Osteoblast (primary cell): Measurements from ENCODE around the gene RHBDF2. TPM values are rescaled to one million over a fixed set of nuclear protein-coding genes. Genes with fewer than 3 reads are reported as not detected.

ENCODE experiments used
- DNase-seq: peaks from one replicate; pipeline ENCODE4 v3.0.0; 2011; ENCODE audit warnings: low spot score, mixed read lengths; ENCODE audit not compliant: insufficient read length; ENCODE audit errors: missing footprints
- H2AFZ ChIP-seq: 2 replicates; pipeline ENCODE4 v1.6.0; 2011; ENCODE audit warnings: mild to moderate bottlenecking, low read length
- H3K27ac ChIP-seq: 2 replicates; pipeline ENCODE4 v1.5.1; 2011; ENCODE audit warnings: mild to moderate bottlenecking, low read depth, low read length, moderate library complexity
- H3K27me3 ChIP-seq: 2 replicates; pipeline ENCODE4 v1.6.0; 2012; ENCODE audit warnings: mild to moderate bottlenecking, control low read depth, inconsistent platforms, low read length, moderate library complexity; ENCODE audit not compliant: insufficient read depth
- H3K36me3 ChIP-seq: 2 replicates; pipeline ENCODE4 v1.5.1; 2011; ENCODE audit warnings: mild to moderate bottlenecking, low read length, control low read depth, moderate library complexity; ENCODE audit not compliant: insufficient read depth
- H3K4me1 ChIP-seq: 2 replicates; pipeline ENCODE4 v1.5.1; 2011; ENCODE audit warnings: mild to moderate bottlenecking, low read length, control low read depth, moderate library complexity; ENCODE audit not compliant: insufficient read depth
- H3K4me2 ChIP-seq: 2 replicates; pipeline ENCODE4 v1.6.0; 2011; ENCODE audit warnings: mild to moderate bottlenecking, low read length; ENCODE audit not compliant: insufficient read depth
- H3K4me3 ChIP-seq: fragments of 200-600 bp; sonication (generic); 3 replicates; pipeline ENCODE4 v1.5.1; 2012; ENCODE audit warnings: mild to moderate bottlenecking, low read length, inconsistent platforms; ENCODE audit not compliant: insufficient read depth
- H3K79me2 ChIP-seq: 2 replicates; pipeline ENCODE4 v1.6.0; 2012; ENCODE audit warnings: mild to moderate bottlenecking, low read length, control low read depth, inconsistent platforms; ENCODE audit not compliant: insufficient read depth
- H3K9me3 ChIP-seq: 2 replicates; pipeline ENCODE4 v1.5.1; 2011; ENCODE audit warnings: low read depth, low read length, control low read depth
- H4K20me1 ChIP-seq: 2 replicates; pipeline ENCODE4 v1.6.0; 2012; ENCODE audit warnings: mild to moderate bottlenecking, low read length, control low read depth; ENCODE audit not compliant: insufficient read depth
- total RNA-seq: library from RNA; depleted of rRNA; stranded (reverse); fragments of >200 nt; gene quantifications from 2 replicates; pipeline ENCODE4 v1.2.3, GENCODE V29; 2012
- TF ChIP-seq, protein P1 (sequence below): IDR thresholded peaks from 2 replicates; pipeline ENCODE4 v1.5.1; 2011; ENCODE audit warnings: mild to moderate bottlenecking, low read depth, low read length, moderate library complexity; ENCODE audit errors: extremely low read depth

RHBDF2 gene
- total RNA-seq, 1 donor: 8.3 TPM

DNA sequence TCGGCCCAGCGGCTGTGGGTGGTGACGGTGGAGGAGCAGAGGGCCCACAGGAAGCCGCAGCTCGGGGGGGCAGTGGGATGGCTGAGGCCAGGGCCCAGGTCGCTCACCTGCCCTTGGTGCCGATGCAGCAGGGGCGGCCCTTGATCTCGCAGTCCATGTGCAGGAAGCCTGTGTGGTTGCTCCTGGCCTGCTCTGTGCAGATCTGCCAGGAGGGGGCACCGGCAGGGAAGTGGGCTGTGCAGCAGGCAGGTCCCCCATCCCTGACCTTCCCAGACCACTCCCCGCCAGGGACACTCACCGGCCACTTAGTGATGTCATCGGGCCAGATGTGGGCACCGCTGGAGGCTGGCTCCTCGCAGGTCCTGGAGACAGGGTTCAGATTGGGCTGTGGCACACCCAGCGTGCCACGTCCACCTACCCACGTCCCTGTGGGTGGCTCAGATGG lies 27.7 kb downstream of the RHBDF2 start:
- Histone ChIP-seq H3K9me3 (no peaks in the 10 kb centered on the region), H3K79me2 (no peaks in the 10 kb centered on the region), H3K4me3 (no peak overlapping the region), H3K36me3 (no peaks in the 10 kb centered on the region), H2AFZ (no peak overlapping the region), H4K20me1 (no peaks in the 10 kb centered on the region), H3K4me1 (no peaks in the 10 kb centered on the region), H3K27ac (no peak overlapping the region), H3K27me3 (no peaks in the 10 kb centered on the region), H3K4me2 (no peak overlapping the region)
- TF ChIP-seq, protein P1, sequence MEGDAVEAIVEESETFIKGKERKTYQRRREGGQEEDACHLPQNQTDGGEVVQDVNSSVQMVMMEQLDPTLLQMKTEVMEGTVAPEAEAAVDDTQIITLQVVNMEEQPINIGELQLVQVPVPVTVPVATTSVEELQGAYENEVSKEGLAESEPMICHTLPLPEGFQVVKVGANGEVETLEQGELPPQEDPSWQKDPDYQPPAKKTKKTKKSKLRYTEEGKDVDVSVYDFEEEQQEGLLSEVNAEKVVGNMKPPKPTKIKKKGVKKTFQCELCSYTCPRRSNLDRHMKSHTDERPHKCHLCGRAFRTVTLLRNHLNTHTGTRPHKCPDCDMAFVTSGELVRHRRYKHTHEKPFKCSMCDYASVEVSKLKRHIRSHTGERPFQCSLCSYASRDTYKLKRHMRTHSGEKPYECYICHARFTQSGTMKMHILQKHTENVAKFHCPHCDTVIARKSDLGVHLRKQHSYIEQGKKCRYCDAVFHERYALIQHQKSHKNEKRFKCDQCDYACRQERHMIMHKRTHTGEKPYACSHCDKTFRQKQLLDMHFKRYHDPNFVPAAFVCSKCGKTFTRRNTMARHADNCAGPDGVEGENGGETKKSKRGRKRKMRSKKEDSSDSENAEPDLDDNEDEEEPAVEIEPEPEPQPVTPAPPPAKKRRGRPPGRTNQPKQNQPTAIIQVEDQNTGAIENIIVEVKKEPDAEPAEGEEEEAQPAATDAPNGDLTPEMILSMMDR: peak; percentile 34
- DNase-seq: peak; percentile 94

DNA sequence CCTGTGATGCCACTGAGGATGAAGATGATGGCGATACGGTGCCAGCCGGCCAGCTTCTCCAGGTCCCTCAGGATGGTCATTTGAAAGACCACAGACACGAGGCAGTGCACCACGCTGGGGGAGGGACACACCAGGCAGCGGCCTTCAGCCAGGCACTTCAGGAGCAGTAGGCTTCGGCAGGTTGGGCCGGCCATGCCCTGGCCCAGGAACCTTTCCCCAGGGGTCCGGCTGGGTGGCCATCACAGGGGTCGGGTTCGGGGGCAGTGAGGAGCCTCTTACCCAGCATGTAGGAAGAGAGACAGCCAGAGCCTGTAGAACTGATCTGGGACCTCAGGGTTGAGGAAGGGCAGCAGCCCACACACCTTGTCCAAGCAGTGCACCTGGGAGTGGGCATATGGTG lies 28.5 kb downstream of the RHBDF2 start:
- Histone ChIP-seq H3K27me3 (no peaks in the 10 kb centered on the region), H3K36me3 (no peaks in the 10 kb centered on the region), H2AFZ (no peak overlapping the region), H3K4me2 (no peak overlapping the region), H3K9me3 (no peaks in the 10 kb centered on the region), H3K79me2 (no peaks in the 10 kb centered on the region), H3K4me1 (no peaks in the 10 kb centered on the region), H3K27ac (no peak overlapping the region), H4K20me1 (no peaks in the 10 kb centered on the region), H3K4me3 (no peak overlapping the region)
- TF ChIP-seq, protein P1: no peak
- no peak for DNase-seq

DNA sequence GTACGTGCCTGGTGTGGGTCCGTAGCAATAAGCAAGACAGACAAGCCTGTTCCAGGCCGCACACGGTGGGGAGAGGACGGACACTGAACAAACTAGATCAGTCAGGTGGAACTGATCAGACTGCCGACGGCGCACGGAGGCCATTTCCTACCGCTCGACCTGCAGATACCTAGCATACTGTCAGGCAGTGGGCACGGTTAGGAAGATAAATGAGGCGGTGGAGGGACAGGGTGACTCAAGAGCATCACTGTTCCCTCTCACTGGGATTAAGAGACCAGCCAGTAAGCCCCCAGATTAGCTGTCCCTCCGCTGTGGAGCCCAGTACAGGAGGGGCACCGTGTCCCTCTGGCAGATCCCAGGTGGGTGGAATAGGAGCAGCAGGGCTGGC lies 29.0 kb downstream of the RHBDF2 start:
- no peak overlapping the region for H3K27ac ChIP-seq
- TF ChIP-seq, protein P1: no peak
- H3K36me3 ChIP-seq: no peaks in the 10 kb centered on the region
- no peaks in the 10 kb centered on the region for H4K20me1 ChIP-seq
- H3K4me2 ChIP-seq: no peak overlapping the region
- no peaks in the 10 kb centered on the region for H3K4me1 ChIP-seq
- no peak overlapping the region for H3K4me3 ChIP-seq
- H3K27me3 ChIP-seq: no peaks in the 10 kb centered on the region
- DNase-seq: no peak
- H3K9me3 ChIP-seq: no peaks in the 10 kb centered on the region
- H2AFZ ChIP-seq: no peak overlapping the region
- H3K79me2 ChIP-seq: no peaks in the 10 kb centered on the region

DNA sequence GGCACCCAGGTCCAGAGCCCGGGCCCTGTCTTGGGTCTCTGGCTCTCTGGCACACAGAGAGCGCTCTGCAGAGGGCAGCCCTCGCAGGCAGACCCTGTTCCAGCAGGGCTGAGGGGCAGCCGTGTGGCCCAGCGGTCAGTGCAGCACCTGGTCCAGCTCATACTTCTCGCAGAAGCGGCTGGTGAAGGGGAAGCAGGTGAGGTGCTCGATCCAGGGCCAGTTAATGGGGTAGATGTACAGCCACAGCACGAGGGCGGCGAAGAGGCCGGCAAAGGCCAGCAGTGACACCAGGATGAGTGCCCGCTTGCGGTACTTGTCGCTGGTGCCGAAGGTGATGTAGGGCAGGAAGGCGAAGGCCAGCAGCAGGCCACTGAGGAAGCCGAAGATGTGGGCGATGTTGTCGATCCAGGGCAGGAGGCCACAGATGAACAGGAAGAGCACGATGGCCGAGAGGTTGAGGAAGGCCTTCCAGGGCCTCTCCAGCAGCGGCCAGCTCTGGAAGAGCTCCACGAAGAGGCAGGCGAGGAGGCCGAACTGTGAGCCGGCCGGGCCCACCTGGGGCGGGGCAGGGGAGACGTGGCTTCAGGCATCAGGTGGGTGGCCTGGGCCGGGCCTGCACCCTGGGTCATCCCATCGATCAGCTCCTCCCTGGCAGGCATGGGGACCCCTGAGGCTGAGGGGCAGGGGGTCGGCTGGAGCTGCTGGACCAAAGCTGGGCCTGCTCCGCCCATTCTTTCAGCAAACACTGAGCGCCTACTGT lies 29.5 kb downstream of the RHBDF2 start:
- Histone ChIP-seq H3K9me3 (no peaks in the 10 kb centered on the region), H3K4me2 (no peak overlapping the region), H3K4me1 (no peaks in the 10 kb centered on the region), H3K27ac (no peak overlapping the region), H3K36me3 (no peaks in the 10 kb centered on the region), H4K20me1 (no peaks in the 10 kb centered on the region), H3K79me2 (no peaks in the 10 kb centered on the region), H3K27me3 (no peaks in the 10 kb centered on the region), H3K4me3 (no peak overlapping the region), H2AFZ (no peak overlapping the region)
- peak; percentile 73 for DNase-seq
- TF ChIP-seq, protein P1: no peak
